ENCODE data around the gene NCR3LG1.

Gene NCR3LG1

DNA sequence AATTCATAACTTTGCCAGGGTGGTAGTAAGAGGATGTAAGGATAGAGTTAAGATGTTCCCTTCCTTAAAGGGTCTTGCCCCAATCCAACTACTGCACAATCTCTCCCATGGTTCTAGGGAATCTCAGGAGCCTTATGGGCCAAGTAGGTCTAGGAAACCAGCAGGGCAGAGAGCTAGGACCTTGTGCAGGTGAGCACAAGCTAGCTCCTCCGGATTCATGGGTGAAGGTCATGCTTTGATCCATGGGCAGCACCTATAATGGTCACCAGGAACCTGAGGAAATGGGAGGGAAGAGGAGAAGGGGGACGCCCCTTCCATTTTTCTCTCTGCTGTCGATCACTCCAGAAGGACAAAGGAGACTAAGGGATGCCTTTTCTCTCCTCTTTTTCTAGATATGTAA lies 20.0 kb downstream of the NCR3LG1 start:
- DNase-seq = peak; percentile 26

DNA sequence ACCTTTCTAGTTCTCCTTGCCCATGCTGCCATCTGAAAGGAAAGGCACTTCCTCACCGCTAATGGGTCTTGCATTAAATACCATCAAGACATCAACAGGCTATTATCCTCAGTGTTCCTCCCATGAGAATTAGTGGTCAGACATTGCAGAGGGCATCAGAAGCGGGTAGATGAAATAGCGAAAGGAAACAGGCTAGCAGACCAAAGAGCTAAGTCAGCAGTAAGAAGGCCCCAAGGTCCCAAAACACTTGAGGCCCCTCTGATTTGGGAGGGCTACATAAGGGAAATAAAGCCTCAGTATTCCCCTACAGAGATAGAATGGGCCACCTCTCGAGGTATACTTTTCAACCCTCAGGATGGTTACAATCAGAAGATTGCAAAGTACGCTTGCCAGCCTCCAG lies 23.9 kb downstream of the NCR3LG1 start:
- DNase-seq = no peak

DNA sequence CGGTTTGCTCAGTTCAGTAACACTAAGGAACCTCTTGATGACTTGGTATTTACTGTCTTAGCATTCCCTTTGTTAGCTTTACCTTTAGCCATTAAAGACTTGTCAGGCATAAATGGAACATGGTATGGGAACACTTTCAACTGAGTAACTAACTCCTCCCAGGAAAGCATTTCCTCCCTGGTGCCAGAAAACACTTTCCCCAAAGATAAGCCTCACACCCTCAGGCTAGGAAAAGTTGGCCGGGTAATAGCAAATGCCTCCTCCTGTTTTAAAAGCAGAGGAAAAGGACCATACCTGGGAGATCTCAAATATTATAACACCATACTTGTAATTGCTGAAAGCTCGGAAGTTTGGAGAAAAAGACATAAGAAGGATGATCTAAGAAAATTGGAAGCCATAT lies 24.9 kb downstream of the NCR3LG1 start:
- no peak for DNase-seq

DNA sequence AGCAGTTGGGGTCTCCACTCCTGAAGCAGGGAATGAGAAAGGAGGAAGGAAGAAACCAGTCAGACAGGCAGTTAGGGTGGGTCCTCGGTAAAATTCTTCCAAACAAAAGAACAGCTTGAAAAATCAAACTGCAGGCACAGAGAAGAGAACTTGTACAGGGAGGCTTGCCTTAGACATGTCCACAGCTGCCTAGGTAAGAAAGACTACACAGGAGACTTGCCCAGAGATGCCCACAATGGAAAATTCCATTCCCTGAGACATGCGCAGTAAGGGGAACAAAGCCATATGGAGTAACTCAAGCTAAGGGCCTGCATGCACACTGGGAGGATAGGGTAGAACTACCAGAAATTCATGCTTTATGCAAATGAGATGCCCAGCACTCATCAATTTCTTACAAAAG lies 27.1 kb downstream of the NCR3LG1 start:
- DNase-seq = no peak

DNA sequence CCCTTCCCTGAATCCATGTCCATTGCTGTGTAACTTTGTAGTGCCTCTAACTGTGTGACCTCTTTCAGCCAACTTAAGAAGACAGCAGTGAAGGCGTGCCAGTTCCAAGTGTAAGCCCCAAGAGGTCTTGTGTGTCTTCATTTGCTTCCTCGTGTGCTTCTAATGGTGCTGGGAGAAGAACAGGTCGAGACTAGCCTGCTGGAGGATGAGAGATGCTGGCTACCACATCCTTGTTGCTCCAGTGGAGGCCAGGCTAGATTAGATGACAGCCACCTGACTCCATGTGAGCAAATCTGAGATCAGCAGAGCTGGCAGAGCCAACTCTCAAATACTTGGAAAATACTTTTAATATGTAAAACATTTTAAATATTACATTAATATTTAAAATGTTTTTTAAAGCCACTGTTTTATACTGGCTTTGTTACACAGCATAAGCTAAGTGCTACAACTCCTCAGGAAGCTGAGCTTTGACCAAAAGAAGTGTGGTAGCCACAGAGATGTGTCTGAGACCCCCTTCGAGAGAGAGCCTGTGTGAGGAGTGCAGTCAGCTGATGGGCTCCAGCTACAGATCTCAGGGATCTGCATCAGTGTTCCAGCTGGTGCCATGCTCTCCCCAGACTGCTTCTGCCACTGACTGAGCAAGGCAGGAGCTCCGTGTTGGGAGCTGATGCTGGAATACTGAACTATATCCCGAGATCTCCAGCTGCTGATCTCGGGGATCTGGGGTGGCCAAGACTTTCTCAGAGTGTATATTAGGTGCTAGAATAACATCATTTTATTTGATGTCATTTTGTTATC lies 28.0 kb downstream of the NCR3LG1 start:
- DNase-seq = no peak

DNA sequence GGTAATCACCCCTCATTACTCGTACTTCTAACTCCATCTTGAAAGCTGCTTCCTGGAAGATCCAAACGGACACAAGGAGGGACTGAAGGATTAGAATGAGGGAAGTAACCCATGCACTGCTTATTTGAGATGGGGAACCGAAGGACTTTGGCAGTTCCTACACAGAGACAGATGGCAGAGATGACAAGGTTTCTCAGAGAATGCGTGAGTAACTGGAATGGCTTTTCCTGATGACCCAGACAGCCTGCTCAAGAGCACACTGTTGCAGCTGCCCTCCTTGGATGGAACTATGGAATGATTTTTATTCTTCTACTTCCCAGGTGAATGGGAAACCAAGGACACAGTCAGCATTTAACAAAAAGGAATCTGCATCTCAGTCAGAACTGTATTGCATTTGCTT lies 29.6 kb downstream of the NCR3LG1 start:
- peak; percentile 38 for DNase-seq

DNA sequence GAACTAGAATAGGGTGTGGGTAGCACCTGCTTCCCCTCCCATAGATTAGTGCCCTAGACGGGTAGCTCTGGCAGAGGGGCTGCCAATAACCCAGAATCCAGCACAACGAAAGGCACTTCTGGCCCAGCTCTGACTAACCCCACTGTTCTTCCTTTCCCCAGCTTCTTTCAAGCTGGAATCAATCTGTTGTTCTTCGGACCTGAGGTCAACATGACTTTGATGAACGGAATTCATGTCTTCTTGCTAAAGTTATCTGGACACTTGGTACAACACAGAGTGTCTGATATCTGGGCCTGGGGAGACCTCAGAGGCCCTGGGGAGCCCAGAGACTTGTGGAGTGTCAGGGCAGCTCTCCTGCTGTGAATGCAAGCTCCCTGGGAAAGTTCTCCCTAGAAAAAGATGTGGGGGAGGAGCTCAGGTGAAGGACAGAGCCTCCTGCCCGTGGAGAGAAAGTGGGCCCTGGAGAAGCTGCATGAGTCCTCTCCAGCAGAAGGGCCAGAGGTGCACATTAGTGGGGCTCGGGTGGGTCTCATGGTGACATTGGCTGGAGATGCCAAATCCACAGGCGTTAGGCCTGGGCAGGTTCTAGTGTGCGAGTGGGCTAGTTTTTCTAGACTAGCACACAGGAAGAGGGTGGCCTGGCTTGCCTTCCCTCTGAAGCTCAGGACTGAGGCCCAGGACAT lies 30.6 kb downstream of the NCR3LG1 start:
- no peak for DNase-seq

DNA sequence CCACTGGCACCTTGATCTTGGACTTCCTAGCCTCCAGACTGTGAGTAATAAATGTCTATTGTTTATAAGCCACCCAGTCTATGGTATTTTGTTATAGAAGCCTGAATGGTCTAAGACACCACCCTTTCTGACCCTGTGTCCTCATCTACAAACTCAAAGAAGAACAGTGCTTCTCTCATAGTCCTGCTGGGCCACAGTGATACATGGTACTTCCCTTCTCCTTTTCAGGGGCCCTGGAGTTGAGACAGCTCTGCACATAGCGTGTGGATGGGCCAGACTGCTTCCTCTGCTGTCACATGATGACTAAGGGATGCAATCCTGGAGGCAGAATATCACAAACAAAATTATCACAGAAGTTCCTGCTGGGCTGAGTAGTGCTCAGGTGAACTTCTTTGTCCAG lies 31.9 kb downstream of the NCR3LG1 start:
- DNase-seq = peak; percentile 9

DNA sequence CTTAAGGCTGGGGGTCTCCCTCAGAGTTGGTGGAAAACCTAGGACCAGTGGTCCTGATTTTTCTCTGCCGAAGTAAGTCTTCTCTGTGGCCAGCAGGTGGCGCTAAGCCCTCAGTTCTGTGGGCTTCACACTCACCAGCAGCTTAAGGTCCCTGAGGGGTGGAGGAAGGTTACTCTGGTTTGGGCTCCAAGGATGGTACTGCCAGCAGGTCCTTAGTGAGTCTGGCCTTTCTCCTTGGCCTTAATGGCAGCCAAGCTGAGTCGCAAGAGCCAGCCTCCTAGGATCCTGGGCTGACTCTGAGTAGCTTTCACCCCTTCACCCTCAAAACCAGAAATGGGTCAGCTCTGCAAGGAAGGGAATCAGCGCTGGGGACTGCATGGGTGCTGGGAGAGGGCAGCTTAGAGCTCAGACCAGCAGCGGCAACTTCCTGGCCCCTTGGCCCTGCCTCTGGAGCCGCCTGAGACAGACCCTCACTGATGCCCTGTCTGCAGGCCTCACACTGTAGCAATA lies 32.5 kb downstream of the NCR3LG1 start:
- peak; percentile 77 for DNase-seq

DNA sequence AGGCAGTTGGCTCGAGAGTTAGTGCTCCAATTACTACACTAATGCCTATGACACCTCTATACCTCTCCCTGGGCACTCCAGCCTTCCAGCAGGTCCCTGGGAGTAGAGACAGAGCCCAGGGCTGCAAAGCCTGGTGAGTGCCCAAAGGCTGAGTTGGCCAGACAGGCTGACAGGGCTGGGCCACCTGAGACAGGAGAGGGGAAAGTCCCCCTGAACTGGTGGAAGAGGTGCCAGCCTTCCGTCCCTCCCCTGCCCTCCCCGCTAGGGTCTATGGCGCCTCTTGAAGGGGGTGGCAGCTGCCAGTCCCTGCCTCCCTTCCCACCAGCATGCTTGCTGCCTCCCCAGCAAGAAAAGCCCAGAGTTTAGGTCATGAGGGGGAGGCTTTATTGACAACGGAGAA lies 33.9 kb downstream of the NCR3LG1 start:
- DNase-seq = no peak

DNA sequence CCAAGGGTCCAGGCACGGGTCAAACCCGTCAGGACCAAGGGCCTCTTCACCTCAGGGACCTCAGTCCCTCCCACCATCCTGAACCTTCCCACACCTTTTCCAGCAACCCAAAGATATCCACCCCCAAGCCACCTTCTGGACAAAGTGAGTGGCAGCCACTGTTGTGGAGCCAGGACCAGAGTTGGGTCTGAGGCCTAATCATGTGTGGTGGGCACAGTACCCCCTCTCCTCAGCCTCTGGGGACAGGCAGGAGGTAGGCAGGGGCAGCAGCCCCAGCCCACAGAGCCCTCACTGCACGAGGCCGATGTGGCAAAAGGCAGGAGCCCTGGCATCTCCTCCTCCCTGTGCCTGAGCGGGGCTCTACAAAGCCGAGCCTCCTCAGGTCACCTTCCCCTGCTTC lies 34.3 kb downstream of the NCR3LG1 start:
- DNase-seq = no peak

DNA sequence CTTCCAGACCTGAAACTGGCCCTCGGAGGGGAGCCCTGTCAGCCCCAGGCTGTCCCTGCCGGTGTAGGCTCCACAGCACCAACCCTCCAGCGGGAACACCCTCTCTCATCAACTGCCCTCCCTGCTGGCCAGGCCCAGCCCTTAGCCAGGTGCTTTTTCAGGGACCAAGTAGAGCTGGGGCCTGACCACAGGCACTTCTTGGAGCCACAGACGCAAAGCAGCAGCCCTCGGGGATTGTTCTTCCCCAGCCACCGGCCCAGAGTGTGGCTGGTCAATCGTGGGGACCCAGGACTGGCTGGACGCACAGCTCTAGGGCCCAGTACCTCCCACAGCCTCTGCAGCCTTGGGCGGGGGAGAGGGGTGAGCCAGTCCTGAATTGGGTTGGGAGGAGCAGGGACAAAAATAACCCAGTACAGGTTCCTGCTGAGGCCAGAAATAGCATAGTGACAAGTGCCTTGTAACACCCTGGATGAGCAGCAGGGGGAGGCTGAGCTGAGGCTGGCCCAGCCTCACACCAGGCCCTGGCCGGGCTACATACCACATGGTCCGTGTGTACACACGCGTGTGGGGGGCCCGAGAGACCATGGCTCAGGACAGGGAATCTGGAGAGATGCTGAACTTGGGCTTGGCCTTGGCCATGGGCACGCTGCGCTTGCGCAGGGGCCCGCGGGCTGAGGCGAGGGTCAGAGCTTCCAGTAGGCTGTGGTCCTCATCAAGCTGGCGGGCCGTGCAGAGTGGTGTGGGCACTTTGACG lies 34.9 kb downstream of the NCR3LG1 start:
- peak; percentile 17 for DNase-seq

DNA sequence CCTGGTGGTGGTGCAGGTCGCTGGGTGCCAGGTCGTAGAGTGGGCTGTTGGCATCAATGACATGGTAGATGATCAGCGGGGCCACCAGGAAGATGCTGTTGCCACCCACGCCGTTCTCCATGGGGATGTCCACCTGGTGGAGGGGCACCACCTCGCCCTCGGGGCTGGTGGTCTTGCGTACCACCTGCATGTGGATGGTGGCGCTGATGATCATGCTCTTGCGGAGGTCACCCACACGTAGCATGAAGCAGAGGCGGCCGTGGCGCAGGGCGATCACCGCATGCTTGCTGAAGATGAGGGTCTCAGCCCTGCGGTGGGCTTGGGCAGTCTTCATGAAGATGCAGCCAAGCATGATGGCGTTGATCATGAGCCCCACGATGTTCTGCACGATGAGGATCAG lies 35.7 kb downstream of the NCR3LG1 start:
- DNase-seq = no peak

DNA sequence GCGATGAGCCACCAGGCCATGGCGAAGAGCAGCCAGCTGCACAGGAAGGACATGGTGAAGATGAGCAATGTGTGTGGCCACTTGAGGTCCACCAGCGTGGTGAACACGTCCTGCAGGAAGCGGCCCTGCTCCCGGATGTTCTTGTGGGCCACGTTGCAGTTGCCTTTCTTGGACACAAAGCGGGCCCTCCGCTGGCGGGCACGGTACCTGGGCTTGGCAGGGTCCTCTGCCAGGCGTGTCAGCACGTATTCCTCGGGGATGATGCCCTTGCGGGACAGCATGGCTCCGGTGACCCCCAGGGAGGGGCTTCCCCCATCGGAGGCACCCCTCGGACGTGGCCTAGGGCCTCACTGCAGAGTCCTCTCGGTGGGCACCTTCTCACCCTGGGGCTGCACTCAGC lies 36.2 kb downstream of the NCR3LG1 start:
- DNase-seq = no peak

DNA sequence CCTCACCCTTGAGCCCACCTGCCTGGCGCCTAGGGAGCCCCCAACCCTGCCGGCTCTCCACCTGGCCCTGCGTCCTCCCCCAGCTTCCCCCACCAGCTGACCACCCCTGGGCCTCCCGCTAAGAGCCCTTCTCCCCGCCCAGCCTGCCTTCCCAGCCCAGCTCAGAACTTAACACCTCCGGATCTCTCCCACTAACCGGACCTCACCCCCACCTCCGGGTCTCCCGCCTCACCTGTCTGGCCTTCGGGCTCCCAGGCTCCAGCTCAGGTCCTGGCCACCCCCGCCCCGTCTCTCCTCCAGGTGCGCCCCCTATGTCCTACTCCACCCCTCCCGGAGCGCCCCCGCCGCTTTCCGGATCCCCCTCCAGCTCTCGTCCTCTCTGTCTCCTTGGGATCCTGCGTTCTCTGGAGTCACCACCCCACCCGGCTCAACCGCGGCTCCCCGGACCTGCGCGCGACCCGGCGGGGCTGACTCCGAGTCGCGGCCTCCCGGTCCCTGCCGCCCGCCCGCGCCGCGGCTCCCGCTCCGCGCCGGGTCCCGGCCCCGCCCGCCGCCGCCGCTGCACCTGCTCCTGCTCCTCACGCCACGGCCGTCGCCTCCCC lies 37.1 kb downstream of the NCR3LG1 start, which contains the start of gene KCNJ11:
Gene KCNJ11 (minus strand): TSS at position 51 of the 602 bp plus-strand sequence. CDS start 568 bp downstream, outside the sequence.
- no peak for DNase-seq

DNA sequence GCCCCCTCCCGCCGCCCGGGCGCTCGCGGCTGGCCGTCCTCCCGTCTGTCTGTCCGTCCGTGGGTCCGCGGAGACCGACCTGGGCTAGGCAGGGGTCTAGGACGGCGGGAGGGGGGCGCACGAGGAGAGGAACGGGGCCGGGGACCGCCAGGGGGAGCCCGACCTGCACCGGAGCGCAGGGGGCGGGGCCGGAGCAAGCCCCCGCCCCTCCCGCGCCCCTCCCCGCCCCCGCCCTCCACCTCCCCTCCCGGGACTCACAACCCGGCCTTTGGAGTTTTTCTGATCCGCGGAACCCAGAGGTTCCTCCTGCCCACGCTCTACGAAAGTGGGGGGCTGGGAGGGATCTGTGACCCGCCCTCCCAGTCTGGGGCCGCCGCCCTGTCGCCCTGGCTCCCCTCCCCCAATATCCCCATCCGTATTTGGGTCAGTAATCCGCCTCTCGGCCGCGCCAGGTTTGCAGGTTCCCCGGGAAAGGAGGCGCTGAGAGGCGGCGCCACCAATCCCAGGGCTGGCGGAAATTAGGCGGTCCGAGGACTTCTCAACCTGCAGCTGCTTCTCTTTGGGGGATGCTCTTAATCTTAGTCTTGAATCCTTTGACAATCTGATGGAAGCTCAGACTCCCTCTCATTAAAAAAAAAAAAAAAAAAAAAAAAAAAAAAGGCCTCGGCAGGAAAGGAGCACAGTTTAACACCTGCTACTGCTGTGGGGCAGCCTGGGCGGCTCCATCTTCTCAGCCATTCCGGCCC lies 37.8 kb downstream of the NCR3LG1 start:
- peak; percentile 28 for DNase-seq

DNA sequence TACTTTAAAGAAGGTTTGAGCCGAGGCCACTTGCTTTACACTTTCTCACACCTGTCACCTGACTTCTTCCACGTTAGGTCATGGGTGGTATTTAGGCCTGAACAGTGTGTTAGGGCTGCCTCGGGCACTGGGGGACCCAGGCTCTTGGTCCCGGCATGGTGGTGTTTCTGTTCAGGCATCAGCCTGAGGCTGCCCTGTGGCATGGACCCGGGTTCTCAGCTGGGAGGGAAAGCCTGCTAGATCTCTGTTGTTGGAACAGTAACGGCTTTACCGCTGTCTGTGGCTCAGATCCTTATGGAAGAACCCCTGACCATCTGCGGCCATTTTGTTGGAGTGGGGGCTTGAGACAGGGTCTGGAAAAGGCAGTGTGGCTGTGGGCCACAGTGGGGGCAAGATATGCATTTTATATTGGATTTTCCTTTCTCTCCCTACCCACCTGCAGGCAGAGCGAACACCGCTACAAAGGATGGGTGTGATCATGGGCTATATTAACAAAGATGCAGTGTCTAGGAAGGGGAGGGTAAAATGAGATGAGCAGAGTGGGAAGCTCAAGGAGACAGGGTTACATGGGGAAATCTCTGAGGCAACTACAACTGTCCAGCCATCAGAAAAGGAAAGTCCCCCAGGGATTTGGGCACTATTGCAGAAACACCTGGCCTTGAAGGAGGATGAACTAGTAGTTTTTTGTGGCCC lies 38.5 kb downstream of the NCR3LG1 start:
- DNase-seq = no peak

DNA sequence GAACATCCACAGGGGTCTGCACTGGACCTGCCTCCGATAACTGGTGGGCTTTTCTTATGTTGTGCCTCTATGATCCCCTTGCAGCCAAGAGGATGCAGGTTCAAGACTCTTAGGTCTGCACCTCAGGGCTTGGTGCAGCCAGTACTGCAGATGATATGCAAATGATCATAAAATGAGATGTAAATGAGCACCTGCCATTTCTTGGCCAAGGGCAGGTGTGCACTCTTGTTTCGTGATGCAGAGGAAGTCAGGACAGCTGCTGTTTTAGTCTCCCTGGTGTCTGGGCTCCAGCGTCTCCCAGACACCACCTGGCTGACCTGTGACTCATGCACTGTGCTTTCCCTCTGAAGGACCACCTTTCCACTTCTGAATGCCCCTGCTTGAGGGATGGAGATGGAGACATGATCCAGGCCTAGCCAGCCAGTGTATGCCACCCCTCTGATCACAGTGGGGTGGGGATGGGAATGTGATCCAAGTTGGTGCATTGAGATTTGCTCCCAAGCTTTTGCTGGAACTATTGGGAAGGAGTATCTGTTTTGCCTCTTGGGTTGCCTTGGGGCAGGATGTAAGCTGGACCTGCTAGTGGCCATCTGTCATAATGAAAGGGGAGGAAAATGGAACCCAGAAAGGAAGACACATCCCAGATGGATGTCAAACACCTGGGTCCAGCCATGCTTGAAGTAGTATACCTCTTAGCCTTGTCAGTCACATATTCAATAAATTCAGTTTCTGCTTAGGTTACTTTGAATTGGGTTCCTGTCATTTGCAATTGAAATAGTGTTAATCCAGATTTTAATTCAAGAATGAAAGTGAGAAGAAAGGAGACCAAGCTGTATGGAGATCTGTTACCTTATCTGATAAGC lies 40.1 kb downstream of the NCR3LG1 start:
- no peak for DNase-seq

DNA sequence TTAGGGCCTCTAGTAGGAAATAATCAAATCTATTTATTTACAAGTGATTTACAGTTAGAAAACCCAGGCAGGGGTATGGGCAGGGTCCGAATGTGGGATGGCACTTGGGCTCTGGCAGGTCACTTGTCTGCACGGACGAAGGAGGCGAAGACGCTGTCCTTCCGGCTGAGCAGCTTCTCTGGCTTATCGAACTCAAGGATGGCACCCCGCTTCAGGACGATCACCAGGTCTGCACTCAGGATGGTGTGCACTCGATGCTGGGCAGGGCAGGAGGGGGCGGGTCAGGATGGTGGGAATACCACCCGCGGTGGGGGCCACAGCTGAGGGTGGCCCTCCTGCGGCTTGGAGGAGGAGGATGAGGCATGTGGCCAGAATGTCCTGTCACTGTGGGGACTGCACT lies 41.3 kb downstream of the NCR3LG1 start:
- no peak for DNase-seq

DNA sequence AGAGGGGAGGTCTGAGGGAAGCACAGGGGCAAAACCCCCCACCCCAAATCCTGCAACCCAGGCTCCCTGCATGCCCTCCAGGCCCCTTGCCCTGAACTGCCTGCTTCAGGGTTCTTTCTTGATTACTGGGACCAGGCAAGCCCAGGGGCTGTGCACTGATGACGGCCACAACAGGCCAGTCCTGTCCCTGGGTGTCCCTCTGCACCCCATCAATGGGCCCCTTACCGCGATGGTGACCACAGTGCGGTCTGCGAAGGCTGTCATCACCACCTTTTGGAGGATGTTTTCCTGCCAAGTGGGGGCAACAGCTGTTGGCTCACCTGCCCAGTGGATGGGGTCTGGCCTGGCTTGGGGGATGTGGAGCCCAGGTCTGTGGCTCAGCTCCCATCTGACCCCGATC lies 41.9 kb downstream of the NCR3LG1 start:
- no peak for DNase-seq

Data from fibroblast of skin of back (primary cell).